ENCODE measurements around the gene PALM.

PALM gene

DNA sequence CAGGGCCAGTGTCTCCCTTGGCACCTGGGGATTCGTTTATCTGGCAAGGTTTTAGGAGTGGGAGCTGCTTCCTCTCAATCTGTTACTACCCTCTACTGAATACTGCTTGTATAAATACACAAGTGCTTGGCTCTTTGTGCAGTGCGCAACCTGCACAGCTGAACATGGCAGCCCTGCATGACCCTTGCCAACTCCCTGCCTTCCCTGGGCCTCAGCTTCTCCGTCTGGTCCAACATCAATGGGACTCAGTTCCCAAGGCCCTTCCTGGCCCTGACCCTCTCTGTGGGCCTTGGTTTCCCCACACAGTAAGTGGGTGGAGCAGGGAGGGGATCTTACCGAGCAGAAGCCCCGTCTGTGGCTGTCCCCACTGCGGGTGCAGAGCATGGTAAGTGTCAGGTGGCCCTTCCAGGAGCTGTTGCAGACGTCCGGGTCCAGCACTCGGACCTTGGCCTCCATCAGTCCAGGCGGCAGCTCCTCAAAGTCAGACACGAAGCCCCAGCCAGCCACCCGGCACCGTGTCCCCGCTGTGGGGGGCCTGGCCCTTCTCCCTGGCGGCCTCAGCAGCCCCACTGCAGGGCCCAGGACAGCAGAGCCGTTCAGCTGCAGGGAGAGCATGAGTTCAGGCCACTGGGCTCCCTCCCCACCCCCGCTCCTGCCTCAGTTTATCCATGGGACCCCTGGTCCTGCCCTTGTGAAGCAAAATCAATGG lies 22.0 kb upstream of the PALM start:
- H3K27ac ChIP-seq (ENCODE audit: insufficient read depth in 1 of 2, low read depth in 1 of 2, low read length in 2 of 2, poor library complexity in 1 of 2, severe bottlenecking in 2 of 2) = no peak overlapping the region
- H3K27me3 ChIP-seq (replicated peaks in 2 of 5; ENCODE audit: control insufficient read depth in 4 of 5, insufficient read depth in 5 of 5, low read length in 4 of 5) = no peaks in the 10 kb centered on the region
- peaks cover 0 to 63% (median 43%) of the 10 kb centered on the region in 4 experiments for H3K36me3 ChIP-seq (ENCODE audit: control insufficient read depth in 4 of 4, insufficient read depth in 4 of 4, low read length in 3 of 4)
- peaks cover 0 to 3% (median 1%) of the 10 kb centered on the region in 4 experiments for H3K4me1 ChIP-seq (ENCODE audit: control extremely low read depth in 1 of 4, control insufficient read depth in 4 of 4, insufficient read depth in 4 of 4, low read length in 3 of 4)
- ChIA-PET CTCF (interaction anchor here (1.0 kb wide), 1 partner anchor 17 kb away, joined by 4 read pairs; no protein-coding TSS in a partner anchor), POLR2A (interaction anchor here (0.9 to 2.1 kb wide), 2 partner anchors 13 to 16 kb away, joined by 4 to 6 read pairs; no protein-coding TSS in a partner anchor)
- DNase-seq = no peak
- no peak overlapping the region for H3K4me3 ChIP-seq (ENCODE audit: control insufficient read depth in 1 of 7, extremely low read depth in 1 of 7, insufficient read depth in 4 of 7, low read depth in 2 of 7, low read length in 6 of 7)
- H3K9me3 ChIP-seq (ENCODE audit: control extremely low read depth in 1 of 5, control insufficient read depth in 4 of 5, insufficient read depth in 2 of 5, low read depth in 1 of 5, low read length in 4 of 5) = no peaks in the 10 kb centered on the region
- WGBS (ENCODE audit: insufficient coverage) = 91% methylated on average over 15 of the region's 17 CpGs

DNA sequence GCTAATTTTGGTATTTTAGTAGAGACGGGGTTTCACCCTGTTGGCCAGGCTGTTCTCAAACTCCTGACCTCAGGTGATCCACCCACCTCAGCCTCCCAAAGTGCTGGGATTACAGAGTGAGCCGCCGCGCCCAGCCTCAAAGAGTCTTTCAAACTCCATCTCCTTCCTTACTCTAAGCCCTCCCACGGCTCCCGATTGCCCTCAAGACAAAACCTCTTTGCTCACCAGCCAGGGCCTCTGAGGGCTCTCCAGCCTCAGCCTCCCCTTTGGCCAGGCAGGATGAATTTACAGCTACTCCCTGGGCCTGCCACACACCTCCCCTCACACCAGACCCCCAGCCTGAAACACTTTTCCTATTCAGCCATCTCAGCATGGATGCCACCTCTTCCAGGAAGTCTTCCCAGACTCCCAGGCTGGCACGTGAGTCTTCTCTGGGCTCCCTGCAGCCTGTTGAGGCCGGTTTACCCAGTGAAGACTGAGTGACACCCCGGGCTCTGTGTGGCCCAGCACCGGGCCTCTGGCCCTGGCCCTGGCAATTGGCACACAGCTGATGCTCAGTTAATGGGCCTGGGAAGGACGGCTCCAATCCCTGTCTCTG lies 21.1 kb upstream of the PALM start:
- POLR2A ChIA-PET = interaction anchor here (0.9 to 2.1 kb wide), 2 partner anchors 12 to 15 kb away, joined by 4 to 6 read pairs; no protein-coding TSS in a partner anchor
- no peaks in the 10 kb centered on the region for H3K27me3 ChIP-seq (replicated peaks in 2 of 5; ENCODE audit: control insufficient read depth in 4 of 5, insufficient read depth in 5 of 5, low read length in 4 of 5)
- DNase-seq = no peak
- H3K36me3 ChIP-seq (ENCODE audit: control insufficient read depth in 4 of 4, insufficient read depth in 4 of 4, low read length in 3 of 4) = peaks cover 0 to 62% (median 45%) of the 10 kb centered on the region in 4 experiments
- H3K4me3 ChIP-seq (ENCODE audit: control insufficient read depth in 1 of 7, extremely low read depth in 1 of 7, insufficient read depth in 4 of 7, low read depth in 2 of 7, low read length in 6 of 7) = no peak overlapping the region
- WGBS (ENCODE audit: insufficient coverage) = 96% methylated on average over 11 of the region's 11 CpGs
- H3K27ac ChIP-seq (ENCODE audit: insufficient read depth in 1 of 2, low read depth in 1 of 2, low read length in 2 of 2, poor library complexity in 1 of 2, severe bottlenecking in 2 of 2) = no peak overlapping the region
- CTCF ChIA-PET = no interaction called here
- no peaks in the 10 kb centered on the region for H3K9me3 ChIP-seq (ENCODE audit: control extremely low read depth in 1 of 5, control insufficient read depth in 4 of 5, insufficient read depth in 2 of 5, low read depth in 1 of 5, low read length in 4 of 5)
- peaks cover 0 to 3% (median 0%) of the 10 kb centered on the region in 4 experiments for H3K4me1 ChIP-seq (ENCODE audit: control extremely low read depth in 1 of 4, control insufficient read depth in 4 of 4, insufficient read depth in 4 of 4, low read length in 3 of 4)

DNA sequence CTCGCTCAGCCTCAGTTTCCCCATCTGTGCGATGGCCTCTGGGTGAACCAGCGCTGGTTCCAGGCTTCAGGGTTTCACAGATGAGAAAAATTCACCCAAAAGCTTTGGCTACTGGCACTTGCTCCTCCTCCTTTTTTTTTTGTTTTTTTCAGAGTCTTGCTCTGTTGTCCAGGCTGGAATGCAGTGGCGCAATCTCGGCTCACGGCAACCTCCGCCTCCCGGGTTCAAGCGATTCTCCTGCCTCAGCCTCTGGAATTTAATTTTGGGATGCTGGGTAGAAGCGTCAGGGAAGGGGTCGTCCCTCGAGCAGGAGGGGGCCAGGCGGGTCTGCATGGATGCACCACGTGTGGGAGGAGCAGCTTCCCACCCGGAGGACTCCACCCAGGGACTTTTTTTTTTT lies 20.5 kb upstream of the PALM start:
- DNase-seq = no peak
- CTCF ChIA-PET = interaction anchor here (1.6 kb wide), 1 partner anchor 15 kb away, joined by 5 read pairs; no protein-coding TSS in a partner anchor

DNA sequence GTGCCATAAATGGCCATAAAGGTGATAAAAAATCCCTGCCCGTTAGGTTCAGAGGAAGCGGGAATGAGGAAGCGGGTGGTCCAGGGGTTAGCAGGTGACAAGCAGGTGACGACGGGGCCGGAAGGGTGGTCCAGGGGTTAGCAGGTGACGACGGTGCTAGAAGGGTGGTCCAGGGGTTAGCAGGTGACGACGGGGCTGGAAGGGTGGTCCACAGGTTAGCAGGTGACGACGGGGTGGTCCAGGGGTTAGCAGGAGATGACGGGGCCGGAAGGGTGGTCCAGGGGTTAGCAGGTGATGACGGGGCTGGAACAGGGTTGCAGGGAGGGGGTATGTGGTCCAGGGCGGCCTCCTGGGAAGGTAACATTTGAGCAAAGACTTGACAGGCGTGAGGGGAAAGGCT lies 19.7 kb upstream of the PALM start:
- Histone ChIP-seq H3K4me3 (ENCODE audit: control insufficient read depth in 1 of 7, extremely low read depth in 1 of 7, insufficient read depth in 4 of 7, low read depth in 2 of 7, low read length in 6 of 7) (no peak overlapping the region), H3K9me3 (ENCODE audit: control extremely low read depth in 1 of 5, control insufficient read depth in 4 of 5, insufficient read depth in 2 of 5, low read depth in 1 of 5, low read length in 4 of 5) (no peaks in the 10 kb centered on the region), H3K36me3 (ENCODE audit: control insufficient read depth in 4 of 4, insufficient read depth in 4 of 4, low read length in 3 of 4) (peaks cover 0 to 64% (median 45%) of the 10 kb centered on the region in 4 experiments), H3K27ac (ENCODE audit: insufficient read depth in 1 of 2, low read depth in 1 of 2, low read length in 2 of 2, poor library complexity in 1 of 2, severe bottlenecking in 2 of 2) (no peak overlapping the region), H3K27me3 (replicated peaks in 2 of 5; ENCODE audit: control insufficient read depth in 4 of 5, insufficient read depth in 5 of 5, low read length in 4 of 5) (no peaks in the 10 kb centered on the region), H3K4me1 (ENCODE audit: control extremely low read depth in 1 of 4, control insufficient read depth in 4 of 4, insufficient read depth in 4 of 4, low read length in 3 of 4) (peaks cover 0 to 10% (median 7%) of the 10 kb centered on the region in 4 experiments)
- DNase-seq = no peak
- WGBS (ENCODE audit: insufficient coverage) = 88% methylated on average over 17 of the region's 17 CpGs
- ChIA-PET POLR2A (no interaction called here), CTCF (interaction anchor here (1.6 kb wide), 1 partner anchor 15 kb away, joined by 5 read pairs; no protein-coding TSS in a partner anchor)

More for the DNA sequence above, 20.5 kb upstream of the PALM start:
- Histone ChIP-seq H3K4me1 (ENCODE audit: control extremely low read depth in 1 of 4, control insufficient read depth in 4 of 4, insufficient read depth in 4 of 4, low read length in 3 of 4) (peaks cover 0 to 5% (median 2%) of the 10 kb centered on the region in 4 experiments), H3K9me3 (ENCODE audit: control extremely low read depth in 1 of 5, control insufficient read depth in 4 of 5, insufficient read depth in 2 of 5, low read depth in 1 of 5, low read length in 4 of 5) (no peaks in the 10 kb centered on the region), H3K27ac (ENCODE audit: insufficient read depth in 1 of 2, low read depth in 1 of 2, low read length in 2 of 2, poor library complexity in 1 of 2, severe bottlenecking in 2 of 2) (no peak overlapping the region), H3K4me3 (ENCODE audit: control insufficient read depth in 1 of 7, extremely low read depth in 1 of 7, insufficient read depth in 4 of 7, low read depth in 2 of 7, low read length in 6 of 7) (no peak overlapping the region), H3K27me3 (replicated peaks in 2 of 5; ENCODE audit: control insufficient read depth in 4 of 5, insufficient read depth in 5 of 5, low read length in 4 of 5) (no peaks in the 10 kb centered on the region), H3K36me3 (ENCODE audit: control insufficient read depth in 4 of 4, insufficient read depth in 4 of 4, low read length in 3 of 4) (peaks cover 0 to 64% (median 45%) of the 10 kb centered on the region in 4 experiments)
- WGBS (ENCODE audit: insufficient coverage) = 99% methylated on average over 7 of the region's 15 CpGs
- POLR2A ChIA-PET = interaction anchor here (2.1 kb wide), 1 partner anchor 15 kb away, joined by 6 read pairs; no protein-coding TSS in a partner anchor

DNA sequence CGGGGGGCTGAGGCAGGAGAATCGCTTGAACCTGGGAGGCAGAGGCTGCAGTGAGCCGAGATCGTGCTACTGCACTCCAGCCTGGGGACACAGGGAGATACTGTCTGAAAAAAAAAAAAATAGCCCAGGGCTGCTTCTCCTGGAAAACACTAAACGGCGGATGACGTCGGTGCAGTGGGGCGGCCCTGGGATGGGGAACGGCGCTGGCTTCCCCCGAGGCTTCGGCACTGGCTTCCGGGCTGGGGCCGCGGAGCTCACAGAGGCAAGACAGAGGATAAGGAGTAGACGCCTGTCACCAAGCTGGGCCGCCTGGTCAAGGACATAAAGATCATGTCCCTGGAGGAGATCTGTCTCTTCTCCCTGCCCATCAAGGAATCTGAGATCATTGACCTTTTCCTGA lies 18.5 kb upstream of the PALM start:
- no peaks in the 10 kb centered on the region for H3K9me3 ChIP-seq (ENCODE audit: control extremely low read depth in 1 of 5, control insufficient read depth in 4 of 5, insufficient read depth in 2 of 5, low read depth in 1 of 5, low read length in 4 of 5)
- no peak overlapping the region for H3K27ac ChIP-seq (ENCODE audit: insufficient read depth in 1 of 2, low read depth in 1 of 2, low read length in 2 of 2, poor library complexity in 1 of 2, severe bottlenecking in 2 of 2)
- H3K36me3 ChIP-seq (ENCODE audit: control insufficient read depth in 4 of 4, insufficient read depth in 4 of 4, low read length in 3 of 4) = peaks cover 0 to 61% (median 43%) of the 10 kb centered on the region in 4 experiments
- no peaks in the 10 kb centered on the region for H3K27me3 ChIP-seq (replicated peaks in 2 of 5; ENCODE audit: control insufficient read depth in 4 of 5, insufficient read depth in 5 of 5, low read length in 4 of 5)
- ChIA-PET CTCF (interaction anchor here (0.6 to 1.6 kb wide), 3 partner anchors 9 to 68 kb away, joined by 3 to 4 read pairs (median 3); no protein-coding TSS in a partner anchor), POLR2A (no interaction called here)
- H3K4me3 ChIP-seq (ENCODE audit: control insufficient read depth in 1 of 7, extremely low read depth in 1 of 7, insufficient read depth in 4 of 7, low read depth in 2 of 7, low read length in 6 of 7) = no peak overlapping the region
- DNase-seq = no peak
- peaks cover 0 to 19% (median 9%) of the 10 kb centered on the region in 4 experiments for H3K4me1 ChIP-seq (ENCODE audit: control extremely low read depth in 1 of 4, control insufficient read depth in 4 of 4, insufficient read depth in 4 of 4, low read length in 3 of 4)
- 90% methylated on average over 11 of the region's 18 CpGs for WGBS (ENCODE audit: insufficient coverage)

DNA sequence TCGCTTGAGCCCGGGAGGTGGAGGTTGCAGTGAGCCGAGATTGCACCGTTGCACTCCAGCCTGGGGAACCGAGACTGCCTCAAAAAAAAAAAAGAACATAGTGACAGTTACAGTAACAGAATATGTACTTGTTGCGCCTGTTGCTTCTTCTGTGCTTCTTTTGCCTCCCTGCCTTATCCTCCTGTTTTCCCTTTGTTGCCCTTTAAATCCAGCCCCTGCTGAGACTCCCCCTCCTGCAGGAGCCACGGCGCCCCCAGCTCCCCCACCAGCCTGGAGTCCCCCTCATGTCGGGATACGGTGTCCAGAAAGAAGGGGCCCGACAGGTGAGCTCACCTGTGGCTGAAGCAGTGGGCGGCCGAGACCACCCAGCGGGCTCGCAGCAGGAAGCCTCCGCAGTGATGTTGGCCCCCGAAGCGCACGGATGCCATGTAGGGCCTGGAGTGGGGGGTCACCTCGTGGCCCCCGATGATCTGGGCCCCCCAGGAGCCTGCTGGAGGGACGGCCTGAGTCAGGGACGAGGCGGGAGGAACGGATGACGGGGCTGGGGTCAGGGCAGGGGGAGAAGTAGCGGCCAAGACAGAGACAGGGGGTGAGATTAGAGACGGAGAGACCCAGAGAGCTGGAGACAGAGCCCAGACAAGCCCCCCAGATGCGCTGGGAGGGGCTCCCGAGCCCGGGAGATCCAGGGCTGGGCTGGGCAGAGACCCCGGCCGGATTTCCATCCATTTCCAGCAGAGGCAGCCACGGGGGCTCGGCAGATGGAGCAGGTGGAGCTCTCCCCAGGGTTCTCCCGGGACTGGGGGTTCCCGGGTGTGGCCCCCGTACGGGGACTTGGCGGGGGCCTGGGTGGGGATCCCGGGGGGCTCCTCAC lies 14.0 kb upstream of the PALM start:
- Histone ChIP-seq H3K27me3 (replicated peaks in 2 of 5; ENCODE audit: control insufficient read depth in 4 of 5, insufficient read depth in 5 of 5, low read length in 4 of 5) (no peaks in the 10 kb centered on the region), H3K27ac (ENCODE audit: insufficient read depth in 1 of 2, low read depth in 1 of 2, low read length in 2 of 2, poor library complexity in 1 of 2, severe bottlenecking in 2 of 2) (peak overlapping the region; percentile 90 to 92), H3K36me3 (ENCODE audit: control insufficient read depth in 4 of 4, insufficient read depth in 4 of 4, low read length in 3 of 4) (peaks cover 0 to 21% (median 12%) of the 10 kb centered on the region in 4 experiments), H3K4me1 (ENCODE audit: control extremely low read depth in 1 of 4, control insufficient read depth in 4 of 4, insufficient read depth in 4 of 4, low read length in 3 of 4) (peaks cover 0 to 51% (median 43%) of the 10 kb centered on the region in 4 experiments), H3K9me3 (ENCODE audit: control extremely low read depth in 1 of 5, control insufficient read depth in 4 of 5, insufficient read depth in 2 of 5, low read depth in 1 of 5, low read length in 4 of 5) (no peaks in the 10 kb centered on the region), H3K4me3 (ENCODE audit: control insufficient read depth in 1 of 7, extremely low read depth in 1 of 7, insufficient read depth in 4 of 7, low read depth in 2 of 7, low read length in 6 of 7) (peak overlapping the region; percentile 69 to 92 (median 84))
- CTCF ChIA-PET = interaction anchor here (1.2 to 1.4 kb wide), 3 partner anchors 13 to 16 kb away, joined by 3 to 4 read pairs (median 4); no protein-coding TSS in a partner anchor
- POLR2A ChIA-PET = interaction anchor here (0.6 to 1.7 kb wide), 3 partner anchors 9 to 89 kb away, joined by 3 to 8 read pairs (median 7); no protein-coding TSS in a partner anchor
- DNase-seq = no peak
- WGBS (ENCODE audit: insufficient coverage) = 13% methylated on average over 31 of the region's 41 CpGs
